Right renal pelvis (tissue), 4 donors: ENCODE results near the gene RTL10. TPM values are rescaled to one million over a fixed set of nuclear protein-coding genes. Genes with fewer than 3 reads are reported as not detected.
"Not testable (repeated sequence)": the region's sequence is repeated elsewhere in the genome, so short reads cannot be mapped to it uniquely, and the experiment has no call there.

Experiments
- DNase-seq, 4 donors: peaks; one replicate each; pipeline ENCODE4 v3.0.0-alpha.2; 2013; ENCODE audit warnings: low read depth in 4 of 4, low spot score in 3 of 4, missing footprints in 1 of 4
- polyA plus RNA-seq, 4 donors: library from polyadenylated mRNA; unstranded; fragments of 120-200 nt; gene quantifications; one replicate each; pipeline ENCODE4 v1.2.1, GENCODE V29; 2013; ENCODE audit not compliant: insufficient read length in 4 of 4

The RTL10 gene
- polyA plus RNA-seq, 4 donors = 19.4 to 23.8 (median 22.4) TPM

DNA sequence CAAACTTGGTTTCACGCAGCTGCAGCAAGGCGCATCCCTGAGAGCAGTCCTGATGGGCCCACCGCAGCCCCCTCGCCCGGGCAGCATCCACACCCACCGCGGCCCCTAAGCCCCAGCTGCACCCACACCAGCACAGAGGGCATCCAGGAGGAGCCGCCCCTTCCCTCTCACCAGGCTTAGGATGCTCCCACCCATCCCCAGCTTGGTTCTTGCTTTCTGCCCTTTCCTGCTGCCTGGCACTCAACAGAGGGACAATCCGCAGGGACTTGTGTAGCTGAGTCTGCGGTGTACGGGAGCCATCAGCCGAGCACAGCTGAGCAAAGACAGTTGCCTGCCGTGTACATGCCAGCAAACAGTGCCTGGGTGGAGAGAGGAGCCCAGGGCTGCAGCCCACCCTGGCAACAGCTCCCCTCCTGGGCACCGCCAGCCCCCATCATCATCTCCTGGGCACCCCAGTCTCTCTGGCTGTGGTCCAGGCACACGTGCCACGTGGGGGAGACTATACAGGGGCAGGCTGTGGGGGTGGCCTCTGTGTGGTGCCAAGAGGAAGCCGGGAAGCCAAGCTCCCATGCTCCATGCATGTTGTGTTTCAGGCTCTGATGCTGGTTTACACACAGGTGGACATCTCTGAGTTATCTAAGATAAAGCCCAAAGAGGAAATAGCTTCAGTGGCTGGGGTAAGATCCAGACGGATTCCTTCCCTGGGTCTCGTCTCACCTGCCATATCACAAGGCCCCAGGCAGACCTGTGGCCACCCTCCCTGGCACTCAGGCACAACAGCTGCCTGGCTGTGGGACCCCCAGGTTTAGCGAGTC lies 36.0 kb upstream of the RTL10 start:
- DNase-seq = no peak

DNA sequence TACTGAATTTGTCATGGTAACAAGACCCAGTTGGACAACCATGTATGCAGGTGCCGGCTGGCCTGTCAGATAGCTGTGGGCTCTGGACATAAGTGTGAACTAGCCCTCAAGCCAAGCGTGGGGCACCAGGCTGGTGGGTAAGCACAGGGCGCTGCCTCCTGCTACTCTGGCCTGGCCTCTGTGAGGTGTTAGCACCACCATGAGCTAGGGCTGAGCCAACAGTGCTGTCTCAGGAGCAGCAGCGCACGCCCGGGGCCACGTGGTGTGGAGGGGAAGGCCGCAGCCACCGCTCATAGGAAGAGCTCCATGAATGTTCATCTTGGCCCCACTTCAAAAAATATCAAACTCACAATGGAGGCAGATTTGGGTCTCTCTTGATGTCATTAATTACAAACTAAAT lies 35.3 kb upstream of the RTL10 start:
- DNase-seq = no peak

DNA sequence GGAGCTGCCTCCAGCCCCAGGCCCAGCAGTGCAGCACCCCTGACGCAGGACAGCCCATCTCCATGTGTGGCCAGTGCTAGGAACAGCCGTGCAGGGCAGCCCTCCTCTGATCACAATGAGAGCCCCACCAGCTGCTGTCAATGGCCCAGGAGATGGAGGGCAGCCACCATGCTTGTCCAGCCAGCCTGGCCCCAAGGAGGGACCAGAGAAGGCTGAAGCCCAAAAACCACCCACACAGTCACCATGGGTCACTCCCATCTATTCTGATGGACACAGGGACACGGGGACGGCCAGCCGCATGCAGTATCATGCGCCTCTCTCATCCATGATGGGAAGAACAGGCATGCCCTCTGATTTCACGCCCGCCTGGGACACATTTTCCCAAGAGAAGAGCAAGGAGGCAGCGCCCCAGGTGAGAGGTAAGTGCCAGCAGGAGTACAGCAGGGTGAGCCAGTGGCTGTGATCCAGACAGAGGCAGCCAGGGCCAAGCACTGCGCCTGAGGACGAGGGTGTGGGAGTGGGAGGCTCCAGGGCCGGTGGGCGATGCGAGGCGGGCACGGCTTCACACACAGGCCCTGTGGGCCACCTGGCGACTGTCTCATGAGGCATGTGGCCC lies 33.6 kb upstream of the RTL10 start:
- no peak for DNase-seq

DNA sequence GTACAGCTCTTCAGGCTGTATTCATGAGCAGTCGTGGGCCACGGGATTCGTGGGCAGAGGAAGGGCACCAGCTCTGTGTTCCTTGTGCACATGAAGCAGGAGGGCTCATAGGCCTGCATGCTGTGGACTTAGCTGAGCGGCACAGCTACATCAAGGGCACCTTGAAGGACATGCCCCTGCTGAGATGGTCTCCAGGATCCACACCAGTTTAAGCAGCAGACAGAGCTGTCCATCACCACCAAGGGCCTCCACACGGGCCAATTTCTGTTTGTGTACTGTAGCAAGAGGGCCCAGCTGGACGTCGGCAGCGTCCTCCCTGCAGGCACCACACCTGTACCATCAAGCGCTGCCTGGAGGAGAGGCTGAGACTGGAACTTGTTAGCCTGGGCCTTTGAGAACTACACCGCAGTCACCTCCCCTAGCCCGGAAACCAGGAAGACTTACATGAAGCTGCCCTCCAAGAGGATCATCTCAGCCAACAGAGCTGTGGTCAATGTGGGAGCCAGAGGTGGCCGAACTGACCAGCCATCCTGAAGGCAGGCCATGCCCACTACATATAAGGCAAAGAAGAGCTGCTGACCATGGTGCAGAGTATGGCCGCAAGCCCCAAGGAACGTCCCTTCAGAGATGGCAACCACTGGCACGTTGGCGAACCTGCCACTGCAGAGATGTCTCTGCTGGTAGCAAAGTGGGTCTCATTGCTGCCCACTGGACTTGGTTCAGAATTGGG lies 32.7 kb upstream of the RTL10 start:
- no peak for DNase-seq

DNA sequence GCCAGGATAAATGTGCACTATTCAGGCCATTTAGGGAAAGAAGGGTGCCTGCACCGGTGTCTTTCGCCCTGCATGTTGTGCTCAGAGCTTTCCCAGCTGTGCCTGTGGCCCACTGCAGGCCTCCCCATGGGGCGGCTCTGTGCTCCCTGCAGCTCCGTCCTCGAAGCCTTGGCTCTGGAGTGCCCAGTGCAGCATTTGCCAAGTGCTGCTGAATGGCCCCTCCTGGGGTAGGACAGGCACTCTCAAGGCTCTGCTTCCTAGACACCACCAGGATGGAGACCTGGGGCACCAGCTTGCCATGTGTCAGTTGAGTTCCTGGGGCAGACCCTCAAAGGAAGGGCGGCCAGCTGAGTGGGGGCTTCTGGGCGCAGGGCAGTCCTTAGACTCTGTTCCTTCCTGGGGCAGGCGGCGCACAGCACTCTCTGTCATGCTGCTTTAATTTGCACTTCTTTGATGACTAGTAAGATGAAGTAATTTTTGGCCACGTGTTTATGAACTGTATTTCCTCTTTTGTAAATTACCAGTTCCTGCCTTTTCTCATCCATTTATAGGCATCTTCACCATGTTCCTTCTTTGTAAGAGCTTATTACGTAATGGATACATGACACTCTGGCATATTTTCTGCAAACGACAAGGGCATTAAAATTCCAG lies 32.1 kb upstream of the RTL10 start:
- no peak for DNase-seq

DNA sequence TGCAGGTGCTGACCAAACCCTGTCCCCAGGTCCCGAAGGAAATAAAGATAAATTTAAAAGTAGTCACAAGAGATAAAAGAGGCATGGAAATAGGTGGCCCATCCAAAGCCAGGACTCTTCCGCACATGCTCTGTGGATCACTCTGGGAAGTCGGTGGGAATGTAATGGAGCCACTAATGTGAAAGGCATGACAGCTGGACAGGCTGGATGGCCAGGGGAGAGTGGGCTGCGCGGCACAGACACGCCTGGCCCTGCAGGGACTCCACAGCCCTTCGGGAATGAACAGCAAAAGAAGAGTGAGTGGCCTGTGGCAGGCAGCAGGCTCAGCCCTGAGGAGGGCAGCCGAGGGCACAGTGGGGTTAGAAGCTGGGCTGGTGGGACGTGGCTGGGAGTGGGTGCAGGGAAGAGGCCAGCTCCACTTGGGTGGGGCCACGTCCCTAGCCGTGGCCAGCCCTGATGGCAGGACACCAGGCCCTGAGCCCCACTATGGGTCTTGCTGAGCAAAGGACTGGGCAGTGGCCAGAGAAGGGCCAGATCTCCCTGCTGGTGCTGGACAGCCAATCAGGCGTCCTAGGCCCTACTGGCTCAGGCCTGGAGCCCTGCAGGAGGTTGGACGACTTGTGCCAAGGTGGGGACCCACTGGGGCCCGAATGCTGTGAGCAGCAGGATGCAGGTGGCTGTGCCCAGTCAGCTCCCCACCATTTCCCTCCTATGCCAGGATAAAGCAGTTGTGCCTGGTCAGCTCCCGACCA lies 31.3 kb upstream of the RTL10 start:
- DNase-seq = no peak

DNA sequence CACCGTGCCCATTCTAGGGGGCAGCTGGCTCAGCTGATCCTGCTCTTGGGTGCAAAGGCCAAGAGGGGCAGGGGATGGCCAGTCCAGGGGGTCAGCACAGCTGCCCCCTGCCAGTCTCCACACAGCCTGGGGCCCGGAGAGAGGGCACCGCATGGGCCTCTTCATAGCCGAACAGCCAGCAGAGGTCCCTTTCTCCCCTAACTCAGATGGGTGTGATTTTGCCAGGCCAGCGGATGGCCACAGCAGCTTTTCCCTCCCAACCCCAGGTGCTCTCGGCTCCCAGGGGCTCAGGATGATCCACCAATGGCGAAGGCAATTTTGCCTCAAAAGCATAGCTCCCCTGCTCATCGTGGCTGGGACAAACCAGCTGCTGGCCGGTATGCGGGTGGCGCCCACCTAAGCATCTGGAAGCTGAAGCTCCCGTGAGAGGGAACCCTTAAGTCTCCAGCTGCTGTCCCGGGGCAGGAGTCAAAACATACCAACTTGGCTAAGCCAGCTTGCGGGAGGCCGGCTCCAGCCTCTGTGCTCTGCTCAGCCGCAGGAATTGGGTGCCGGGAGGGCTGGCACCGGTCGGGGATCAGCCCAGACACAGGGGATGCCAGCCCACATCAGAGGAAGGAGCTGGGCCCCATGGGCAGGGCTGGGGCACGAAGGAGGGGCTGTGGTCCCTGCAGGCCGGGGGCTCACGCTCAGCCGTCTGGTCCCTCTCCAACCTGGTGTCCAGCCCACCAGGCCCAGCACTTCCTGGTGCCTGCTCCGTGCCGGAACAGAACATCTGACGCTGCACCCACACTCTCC lies 30.5 kb upstream of the RTL10 start:
- no peak for DNase-seq

DNA sequence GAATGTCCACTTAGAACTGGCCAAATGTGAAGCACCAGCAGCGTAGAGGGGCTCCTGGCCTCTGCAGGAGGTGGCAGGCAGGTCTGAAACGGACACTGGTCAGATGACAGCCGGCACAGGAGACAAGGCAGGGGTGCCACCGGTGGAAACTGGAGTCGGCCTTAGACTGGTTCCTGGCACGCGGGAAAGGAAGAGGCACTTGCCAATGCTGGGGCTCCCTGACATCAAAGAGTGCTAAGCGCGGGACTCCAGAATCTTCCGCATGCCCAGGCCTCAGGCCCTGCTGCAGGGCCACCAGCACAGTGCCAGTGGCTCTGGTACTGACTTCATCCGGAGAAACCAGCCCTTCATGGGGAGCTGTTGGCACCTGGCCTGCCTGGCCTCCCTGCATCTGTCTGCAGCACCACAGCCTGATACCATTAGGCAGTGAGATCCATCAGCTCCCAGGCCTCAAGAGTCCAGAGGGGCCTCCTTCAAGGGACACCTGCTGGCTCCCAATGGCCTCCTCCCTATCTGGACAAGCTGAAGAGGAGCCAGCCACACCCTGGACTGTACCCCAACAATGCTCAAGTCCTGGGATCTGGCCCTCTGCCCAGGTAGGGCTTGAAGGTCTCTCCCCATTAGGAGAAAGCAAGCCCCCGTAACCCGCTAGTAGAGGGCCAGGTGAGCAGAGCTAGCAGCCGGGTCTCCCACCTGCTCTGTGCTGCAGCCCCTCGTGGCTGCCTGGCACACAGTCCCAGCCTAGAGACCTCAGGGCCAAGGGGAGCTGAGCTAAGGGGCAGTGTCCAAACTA lies 29.7 kb upstream of the RTL10 start:
- DNase-seq = no peak

DNA sequence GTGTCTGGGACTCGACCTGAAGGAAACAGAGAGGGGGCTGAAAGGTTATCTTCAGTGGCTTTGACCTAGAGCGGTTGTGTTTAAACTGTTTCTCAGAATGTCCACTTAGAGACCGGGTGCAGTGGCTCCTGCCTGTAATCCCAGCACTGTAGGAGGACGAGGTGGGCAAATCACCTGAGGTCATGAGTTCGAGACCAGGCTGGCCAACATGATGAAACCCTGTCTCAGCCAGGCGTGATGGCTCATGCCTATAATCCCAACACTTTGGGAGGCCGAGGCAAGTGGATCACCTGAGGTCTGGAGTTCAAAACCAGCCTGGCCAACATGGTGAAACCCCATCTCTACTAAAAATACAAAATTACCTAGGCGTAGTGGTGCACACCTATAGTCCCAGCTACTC lies 28.8 kb upstream of the RTL10 start:
- DNase-seq = not testable (repeated sequence)

DNA sequence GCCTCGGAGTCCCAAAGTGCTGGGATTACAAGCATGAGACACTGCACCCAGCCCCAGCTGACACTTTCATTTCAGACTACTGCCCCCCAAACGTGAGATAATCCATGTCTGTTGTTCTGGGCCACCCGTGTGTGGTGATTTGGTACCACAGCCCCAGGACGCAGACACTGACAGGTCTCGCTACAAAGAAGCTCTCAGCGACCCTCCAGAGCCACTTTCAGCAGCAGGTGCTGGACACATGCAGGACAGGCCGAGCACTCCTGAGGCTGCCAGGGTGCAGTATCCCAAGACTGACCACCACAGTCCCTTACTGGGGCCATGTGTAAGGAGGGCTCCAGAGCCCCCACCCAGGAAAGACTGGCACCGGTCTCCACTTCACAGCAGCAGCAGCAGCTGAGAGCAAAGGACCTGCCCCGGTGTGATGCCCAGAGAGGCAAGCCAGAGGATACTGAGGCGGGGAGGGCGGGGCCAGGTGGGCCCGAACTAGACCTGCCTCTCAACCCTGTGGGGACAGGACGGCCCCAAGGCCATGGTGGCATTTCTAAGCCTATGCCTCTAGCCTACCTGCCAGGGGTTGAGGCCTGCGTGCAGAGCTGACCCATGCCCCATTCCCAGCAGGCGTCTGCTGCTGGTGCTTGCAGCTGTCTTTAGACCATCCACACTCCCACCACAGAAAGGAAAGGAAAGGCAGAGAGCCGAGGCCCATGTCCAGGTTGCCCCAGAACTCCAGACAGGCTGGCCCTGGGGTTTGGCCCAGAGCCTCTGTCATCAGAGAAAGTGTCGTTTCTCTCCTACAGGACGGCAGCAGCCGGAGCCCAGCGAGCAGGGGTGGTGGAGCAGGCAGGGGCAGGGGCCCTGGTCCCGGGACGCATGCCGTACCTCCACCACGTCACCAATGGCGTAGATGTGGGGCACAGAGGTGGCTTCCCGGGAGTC lies 28.0 kb upstream of the RTL10 start:
- no peak for DNase-seq

DNA sequence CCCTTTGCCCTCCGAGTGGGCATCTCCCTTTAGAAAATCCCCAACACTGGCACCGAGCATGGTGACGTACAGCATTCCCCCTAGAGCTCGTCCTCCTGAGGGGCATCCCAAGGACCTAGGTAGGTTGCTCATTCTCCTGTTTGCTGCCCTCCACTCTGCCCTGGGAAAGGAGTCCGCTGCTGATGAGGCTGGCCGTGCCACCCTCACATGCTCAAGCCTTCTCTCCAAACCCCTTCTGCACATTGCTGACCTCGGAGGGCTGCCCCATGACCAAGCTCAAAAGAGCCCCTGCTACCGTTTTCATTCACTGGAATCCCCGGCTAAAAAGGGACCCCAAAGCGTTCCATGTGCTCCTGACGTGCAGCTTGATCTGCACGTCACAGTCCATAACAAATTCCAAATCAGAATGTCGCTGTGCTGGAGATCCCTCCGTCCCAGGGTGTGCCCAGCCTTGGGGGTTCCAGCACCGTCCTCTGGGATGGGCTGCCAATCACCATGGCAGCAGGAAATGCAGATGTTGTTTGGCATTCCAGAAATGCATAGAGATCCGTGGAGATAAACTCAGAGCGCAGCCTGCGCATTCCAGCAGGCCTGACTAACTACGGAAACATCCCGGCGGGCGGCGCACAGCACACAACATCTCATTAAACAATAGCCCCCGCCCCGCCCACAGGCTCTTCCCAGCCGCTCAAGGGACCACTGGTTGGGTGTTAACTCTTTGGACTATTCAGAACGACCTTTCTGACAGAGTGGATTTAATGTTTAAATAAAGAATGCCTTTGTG lies 26.3 kb upstream of the RTL10 start:
- DNase-seq = peak in 3 of 4 donors; percentile 54 to 66 (median 61)

DNA sequence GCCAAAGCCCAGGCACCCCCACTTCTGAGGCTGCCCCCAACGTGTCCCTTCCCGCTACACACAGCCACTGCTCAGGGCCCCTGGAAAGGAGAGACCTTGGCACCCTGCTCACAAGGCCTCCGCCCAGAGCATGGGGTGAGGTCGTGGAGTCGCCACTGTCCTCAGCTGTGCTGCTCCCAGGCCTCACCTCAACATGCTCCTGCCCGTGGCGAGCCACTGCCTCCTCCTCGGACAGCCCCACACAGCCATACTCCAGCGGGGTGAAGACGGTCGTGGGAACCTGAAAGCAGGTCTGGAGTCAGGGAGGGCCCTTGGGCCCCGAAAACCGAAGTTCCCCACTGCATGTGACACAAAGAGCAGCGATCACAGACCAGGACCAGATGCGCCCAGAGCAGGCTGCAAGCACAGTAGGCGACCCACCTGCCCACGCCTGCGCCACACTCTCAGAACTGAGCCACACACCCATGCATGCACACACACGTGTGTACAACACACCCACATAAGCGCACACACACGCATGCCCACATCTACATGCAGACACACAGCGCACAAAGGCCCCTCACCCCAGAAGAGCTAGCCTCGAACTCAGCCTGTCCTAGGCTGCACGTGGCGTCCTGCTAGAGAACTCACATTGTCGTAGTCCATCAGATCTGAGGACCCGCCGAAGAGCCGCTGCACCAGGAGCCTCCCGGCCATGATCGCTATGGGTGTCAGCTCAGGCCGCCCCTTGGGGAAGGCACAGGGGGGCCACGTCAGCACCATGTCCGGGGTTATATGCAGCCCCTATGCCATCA lies 25.5 kb upstream of the RTL10 start:
- no peak for DNase-seq

DNA sequence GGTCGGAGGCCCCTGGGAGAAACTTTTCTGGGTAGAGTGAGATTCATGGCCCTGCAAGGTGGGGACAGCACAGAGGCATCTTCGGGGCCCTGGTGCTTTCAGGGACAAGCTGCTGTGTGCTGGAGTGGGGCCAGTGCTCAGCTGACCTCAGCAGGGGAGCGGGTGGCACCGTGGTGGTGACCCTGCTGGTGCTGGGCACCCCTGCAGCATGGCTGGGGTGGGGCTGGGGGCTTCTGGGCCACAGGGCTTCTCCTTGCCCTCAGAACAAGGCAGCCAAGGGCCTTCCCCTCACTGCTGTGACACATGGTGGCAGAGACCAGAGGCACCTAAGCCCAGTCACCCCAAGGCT lies 24.9 kb upstream of the RTL10 start:
- DNase-seq = no peak

DNA sequence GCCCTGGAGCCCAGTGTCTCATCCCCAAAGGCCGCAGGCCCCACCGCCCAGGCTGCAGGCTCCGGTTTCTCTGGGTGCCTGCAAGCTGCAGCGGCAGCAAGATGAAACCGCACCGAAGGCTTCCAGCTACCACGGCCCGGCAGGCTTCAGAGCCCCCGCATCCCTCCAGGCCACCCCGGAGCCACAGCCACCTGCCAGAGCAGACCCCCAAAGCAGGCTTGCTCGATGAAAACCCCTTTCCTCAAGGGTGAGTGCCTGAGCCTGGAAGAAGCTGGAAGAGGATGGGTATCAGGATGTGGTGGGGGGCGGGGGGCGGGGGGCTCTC lies 24.5 kb upstream of the RTL10 start:
- no peak for DNase-seq

DNA sequence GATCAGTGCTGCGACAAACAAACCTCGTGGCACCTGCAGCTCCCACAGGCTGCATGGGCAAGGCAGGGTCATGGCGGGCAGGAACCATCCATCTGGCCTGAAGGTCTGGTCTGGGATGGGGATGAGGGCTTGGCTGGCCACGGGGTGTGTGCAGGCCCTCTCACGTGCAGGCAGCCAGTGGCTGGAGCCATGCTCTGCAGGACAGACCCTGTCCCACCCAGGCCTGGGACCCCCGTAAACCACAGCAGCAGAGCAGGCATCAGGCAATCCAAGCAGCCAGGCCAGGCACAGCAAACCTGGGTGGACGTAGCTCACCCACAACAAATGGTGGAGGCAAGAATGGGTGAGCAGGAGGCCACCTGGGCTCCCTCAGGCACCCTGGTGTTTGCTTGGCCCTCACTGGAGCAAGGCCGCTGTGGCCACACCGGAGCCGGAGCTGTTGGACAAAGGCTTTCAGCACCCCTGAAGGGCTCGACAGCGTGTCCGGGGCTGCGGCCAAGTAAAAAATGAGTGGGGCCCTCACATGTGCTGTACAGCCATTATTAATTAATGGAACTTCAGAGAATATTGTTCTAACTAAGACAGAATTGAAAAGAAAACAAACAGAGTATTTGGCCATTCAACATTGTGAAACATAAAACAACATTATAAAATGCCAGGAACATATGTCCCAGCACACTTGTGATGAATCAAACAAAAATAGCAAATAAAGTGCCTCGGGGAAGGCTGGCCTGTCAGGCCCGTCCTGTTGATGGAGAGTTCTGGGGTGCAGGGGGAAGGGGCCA lies 24.0 kb upstream of the RTL10 start:
- no peak for DNase-seq
